ENCODE data around the gene TFF2. TPM values are rescaled to one million over a fixed set of nuclear protein-coding genes. Genes with fewer than 3 reads are reported as not detected.
A peak's percentile ranks its signal among the peaks of the same experiment; 100 is the strongest.

TFF2 gene
- total RNA-seq, 4 donors from 2014 or later: 0.68 TPM; not detected in 3

DNA sequence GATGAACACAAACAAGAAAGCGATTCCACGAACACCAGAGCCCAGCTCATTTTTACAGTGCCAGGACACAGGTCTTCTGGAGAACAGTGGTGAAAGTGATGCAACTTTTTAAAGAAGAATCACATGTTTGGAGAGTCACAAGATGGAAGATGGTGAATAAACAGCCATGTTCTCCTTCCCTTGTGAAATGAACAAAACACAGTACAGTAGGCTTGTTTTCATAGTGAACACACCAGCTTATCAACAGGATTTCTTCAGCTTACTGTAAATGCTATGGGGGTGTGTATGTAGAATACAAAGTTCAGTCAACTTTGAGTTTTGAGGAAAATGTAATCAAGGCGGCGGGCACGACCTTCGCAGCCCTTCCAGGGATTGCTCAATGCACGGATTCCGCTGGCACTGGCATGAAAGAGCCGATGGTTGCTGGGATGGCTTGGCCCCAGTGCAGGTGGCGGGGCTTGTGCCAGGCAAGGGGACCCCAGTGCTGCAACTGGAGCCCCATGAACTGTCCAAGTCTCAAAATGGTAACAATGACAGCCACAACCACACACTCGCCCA lies 35.3 kb upstream of the TFF2 start:
- peak; percentile 65 for DNase-seq
- in situ Hi-C loops (cut with MboI; ENCODE audit: low pct_ligation_motif_present in 1 of 4, low pct_unique_long_range_greater_than_20kb in 1 of 4, low sequenced_read_pairs in 3 of 4) (loop anchor here in 1 of 4 donors (10.0 kb wide), 1 partner anchor 59 kb away; no protein-coding TSS in a partner anchor), intact Hi-C loops (cut with DNase I; ENCODE audit: low total_unique reads) (no loop called here)
- Histone ChIP-seq H3K4me3 (no peak overlapping the region), H3K9me3 (no peaks in the 10 kb centered on the region), H3K4me1 (peaks cover 3 to 21% (median 6%) of the 10 kb centered on the region in 4 donors), H3K36me3 (no peaks in the 10 kb centered on the region), H3K27ac (peak overlapping the region in 3 of 4 donors; percentile 31 to 56 (median 55)), H3K27me3 (no peaks in the 10 kb centered on the region)
- TF ChIP-seq POLR2AphosphoS5 (IDR thresholded peaks at IDR 0.05): no peak
- TF ChIP-seq, protein P1, sequence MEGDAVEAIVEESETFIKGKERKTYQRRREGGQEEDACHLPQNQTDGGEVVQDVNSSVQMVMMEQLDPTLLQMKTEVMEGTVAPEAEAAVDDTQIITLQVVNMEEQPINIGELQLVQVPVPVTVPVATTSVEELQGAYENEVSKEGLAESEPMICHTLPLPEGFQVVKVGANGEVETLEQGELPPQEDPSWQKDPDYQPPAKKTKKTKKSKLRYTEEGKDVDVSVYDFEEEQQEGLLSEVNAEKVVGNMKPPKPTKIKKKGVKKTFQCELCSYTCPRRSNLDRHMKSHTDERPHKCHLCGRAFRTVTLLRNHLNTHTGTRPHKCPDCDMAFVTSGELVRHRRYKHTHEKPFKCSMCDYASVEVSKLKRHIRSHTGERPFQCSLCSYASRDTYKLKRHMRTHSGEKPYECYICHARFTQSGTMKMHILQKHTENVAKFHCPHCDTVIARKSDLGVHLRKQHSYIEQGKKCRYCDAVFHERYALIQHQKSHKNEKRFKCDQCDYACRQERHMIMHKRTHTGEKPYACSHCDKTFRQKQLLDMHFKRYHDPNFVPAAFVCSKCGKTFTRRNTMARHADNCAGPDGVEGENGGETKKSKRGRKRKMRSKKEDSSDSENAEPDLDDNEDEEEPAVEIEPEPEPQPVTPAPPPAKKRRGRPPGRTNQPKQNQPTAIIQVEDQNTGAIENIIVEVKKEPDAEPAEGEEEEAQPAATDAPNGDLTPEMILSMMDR (IDR thresholded peaks at IDR 0.05): no peak
- TF ChIP-seq EP300 (IDR thresholded peaks at IDR 0.05; ENCODE audit: low read depth): no peak
- TF ChIP-seq POLR2A (IDR thresholded peaks at IDR 0.05): no peak
- 71% methylated on average over 11 of the region's 11 CpGs; no CpG with 5 or more reads in 1 of the 2 donors for whole genome bisulfite sequencing, 2 donors (ENCODE audit: low coverage in 1 of 2)

DNA sequence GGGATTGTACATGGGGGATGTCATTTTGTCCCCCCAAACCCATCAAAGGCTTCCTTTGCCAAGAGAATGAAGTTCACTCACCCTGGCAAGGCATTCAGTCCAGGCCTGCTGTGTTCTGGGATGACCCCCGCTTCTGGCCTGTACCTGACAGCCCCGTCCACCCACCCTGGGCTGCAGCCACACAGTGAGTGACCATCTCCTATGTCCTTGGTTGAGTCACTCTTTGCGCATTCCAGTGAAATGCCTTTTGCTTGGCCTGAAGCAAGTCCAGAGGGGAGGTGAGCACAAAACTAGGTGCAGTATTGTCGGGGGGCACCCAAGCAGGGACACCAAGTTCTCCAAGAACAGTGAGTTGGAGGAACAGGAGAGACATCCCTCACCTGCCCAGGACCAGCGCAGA lies 34.8 kb upstream of the TFF2 start:
- in situ Hi-C loops (cut with MboI; ENCODE audit: low pct_ligation_motif_present in 1 of 4, low pct_unique_long_range_greater_than_20kb in 1 of 4, low sequenced_read_pairs in 3 of 4) (loop anchor here in 1 of 4 donors (10.0 kb wide), 1 partner anchor 59 kb away; no protein-coding TSS in a partner anchor), intact Hi-C loops (cut with DNase I; ENCODE audit: low total_unique reads) (no loop called here)
- H3K36me3 ChIP-seq: no peaks in the 10 kb centered on the region
- no peak for TF ChIP-seq POLR2AphosphoS5 (IDR thresholded peaks at IDR 0.05)
- TF ChIP-seq, protein P1 (IDR thresholded peaks at IDR 0.05): no peak
- no peak for TF ChIP-seq EP300 (IDR thresholded peaks at IDR 0.05; ENCODE audit: low read depth)
- DNase-seq: no peak
- 83% methylated on average over 5 of the region's 5 CpGs; no CpG with 5 or more reads in 1 of the 2 donors for WGBS, 2 donors (ENCODE audit: low coverage in 1 of 2)
- no peaks in the 10 kb centered on the region for H3K9me3 ChIP-seq
- no peak overlapping the region for H3K4me3 ChIP-seq
- peak overlapping the region in 3 of 4 donors; percentile 31 to 56 (median 55) for H3K27ac ChIP-seq
- peaks cover 3 to 21% (median 6%) of the 10 kb centered on the region in 4 donors for H3K4me1 ChIP-seq
- H3K27me3 ChIP-seq: no peaks in the 10 kb centered on the region

DNA sequence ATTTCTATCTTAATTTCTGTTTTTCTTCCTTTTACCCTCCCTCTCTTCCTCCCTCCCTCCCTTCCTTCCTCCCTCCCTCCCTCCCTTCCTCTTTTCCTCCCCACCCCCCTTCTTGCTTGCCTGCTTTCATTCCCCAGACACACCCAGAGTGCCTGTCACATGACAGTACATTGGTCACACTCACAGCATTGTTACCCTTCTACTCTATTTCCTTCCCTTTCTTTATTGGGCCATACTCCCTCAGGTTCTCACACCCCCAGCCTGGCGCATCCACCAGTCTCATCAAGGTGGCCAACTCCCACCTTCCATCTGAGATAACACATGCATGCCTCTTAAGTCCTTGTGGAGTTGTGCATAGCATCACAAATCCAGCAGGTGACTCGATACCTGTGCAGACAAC lies 34.2 kb upstream of the TFF2 start:
- 51% methylated on average over 2 of the region's 2 CpGs; no CpG with 5 or more reads in 1 of the 2 donors for WGBS, 2 donors (ENCODE audit: low coverage in 1 of 2)
- Histone ChIP-seq H3K27me3 (no peaks in the 10 kb centered on the region), H3K27ac (peak overlapping the region; percentile 13 to 75 (median 60)), H3K4me3 (no peak overlapping the region), H3K4me1 (peaks cover 3 to 21% (median 6%) of the 10 kb centered on the region in 4 donors), H3K9me3 (no peaks in the 10 kb centered on the region), H3K36me3 (no peaks in the 10 kb centered on the region)
- intact Hi-C loops (cut with DNase I; ENCODE audit: low total_unique reads) (no loop called here), in situ Hi-C loops (cut with MboI; ENCODE audit: low pct_ligation_motif_present in 1 of 4, low pct_unique_long_range_greater_than_20kb in 1 of 4, low sequenced_read_pairs in 3 of 4) (loop anchor here in 1 of 4 donors (10.0 kb wide), 1 partner anchor 60 kb away; no protein-coding TSS in a partner anchor)
- TF ChIP-seq POLR2AphosphoS5 (IDR thresholded peaks at IDR 0.05): no peak
- TF ChIP-seq, protein P1 (IDR thresholded peaks at IDR 0.05): no peak
- TF ChIP-seq POLR2A (IDR thresholded peaks at IDR 0.05): no peak
- TF ChIP-seq EP300 (IDR thresholded peaks at IDR 0.05; ENCODE audit: low read depth): no peak
- DNase-seq: peak; percentile 70

DNA sequence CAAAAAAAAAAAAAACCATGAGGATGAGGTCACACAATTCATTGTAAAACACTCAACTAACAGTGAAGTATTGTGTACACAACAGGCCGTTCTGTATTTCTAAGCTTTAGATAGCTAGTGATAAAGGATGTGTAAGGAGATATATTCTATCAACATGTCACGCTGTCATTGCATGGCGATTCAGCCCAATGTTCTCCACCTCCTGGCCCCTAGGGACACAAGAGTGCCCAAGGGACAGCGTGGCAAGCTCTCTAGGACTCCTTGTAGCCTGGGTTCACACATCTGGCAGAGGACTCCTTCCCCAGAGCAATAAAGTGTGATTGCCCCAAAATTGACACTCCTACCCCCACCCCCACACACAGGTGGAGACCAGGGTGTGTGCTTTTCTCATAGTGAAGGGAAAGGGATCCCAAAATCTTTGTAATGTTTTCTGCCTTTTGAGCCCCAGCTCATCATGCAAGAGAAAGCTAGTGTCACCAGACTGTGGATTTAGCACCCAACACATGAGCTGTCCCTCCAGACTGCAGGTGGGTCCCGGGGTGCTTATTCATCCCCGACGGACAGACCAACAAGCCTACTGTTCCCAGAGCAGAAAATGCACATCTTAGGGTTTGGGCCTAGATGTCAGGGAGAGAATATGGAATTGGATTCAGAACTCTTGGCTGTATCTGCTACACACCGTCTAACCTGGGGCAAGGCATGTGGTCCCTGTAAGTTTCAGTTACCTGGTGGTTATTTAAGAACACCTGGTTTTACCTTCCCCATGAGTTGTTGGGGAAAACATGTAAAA lies 33.6 kb upstream of the TFF2 start:
- H3K36me3 ChIP-seq: no peaks in the 10 kb centered on the region
- H3K9me3 ChIP-seq: no peaks in the 10 kb centered on the region
- TF ChIP-seq POLR2AphosphoS5 (IDR thresholded peaks at IDR 0.05): no peak
- TF ChIP-seq, protein P1 (IDR thresholded peaks at IDR 0.05): peak in 1 of 5 experiments; percentile 23
- DNase-seq: no peak
- H3K4me1 ChIP-seq: peaks cover 3 to 21% (median 6%) of the 10 kb centered on the region in 4 donors
- peak overlapping the region; percentile 13 to 75 (median 58) for H3K27ac ChIP-seq
- no peaks in the 10 kb centered on the region for H3K27me3 ChIP-seq
- 43 to 47% methylated on average over 3 to 8 of the region's 8 CpGs for WGBS, 2 donors (ENCODE audit: low coverage in 1 of 2)
- intact Hi-C loops (cut with DNase I; ENCODE audit: low total_unique reads): no loop called here
- in situ Hi-C loops (cut with MboI; ENCODE audit: low pct_ligation_motif_present in 1 of 4, low pct_unique_long_range_greater_than_20kb in 1 of 4, low sequenced_read_pairs in 3 of 4): loop anchor here in 1 of 4 donors (10.0 kb wide), 1 partner anchor 60 kb away; no protein-coding TSS in a partner anchor
- no peak overlapping the region for H3K4me3 ChIP-seq

All from transverse colon (tissue), 4 donors.